Progenitor cell of endocrine pancreas (in vitro differentiated cells): ENCODE measurements around the gene ANGPT4. TPM values are rescaled to one million over a fixed set of nuclear protein-coding genes. Genes with fewer than 3 reads are reported as not detected.

Experiments used
- DNase-seq: peaks from one replicate; pipeline ENCODE4 v3.0.0; 2021; ENCODE audit warnings: low spot score; ENCODE audit not compliant: unreplicated experiment
- H3K27ac Mint-ChIP-seq: 2 replicates; pipeline ENCODE4 v1.8.0; 2021; ENCODE audit warnings: mild to moderate bottlenecking, moderate library complexity, mixed read lengths
- H3K27me3 Mint-ChIP-seq: 2 replicates; pipeline ENCODE4 v1.8.0; 2021; ENCODE audit warnings: mixed read lengths
- H3K36me3 Mint-ChIP-seq: 2 replicates; pipeline ENCODE4 v1.8.0; 2022; ENCODE audit warnings: mixed read lengths; ENCODE audit not compliant: insufficient read depth
- H3K4me1 Mint-ChIP-seq: 2 replicates; pipeline ENCODE4 v1.8.0; 2021; ENCODE audit warnings: low read depth, mixed read lengths
- H3K4me3 Mint-ChIP-seq: 2 replicates; pipeline ENCODE4 v1.8.0; 2021; ENCODE audit warnings: low read depth, mild to moderate bottlenecking, moderate library complexity, mixed read lengths
- H3K9me3 Mint-ChIP-seq: 2 replicates; pipeline ENCODE4 v1.8.0; 2021; ENCODE audit warnings: low read depth, mixed read lengths
- CTCF ChIP-seq: fragments of 200-600 bp; sonication (generic); IDR thresholded peaks from one replicate; pipeline ENCODE4 v1.5.0; 2021; ENCODE audit warnings: antibody characterized with exemption, mild to moderate bottlenecking; ENCODE audit not compliant: unreplicated experiment
- total RNA-seq: library from RNA; stranded (reverse); gene quantifications from 2 replicates; pipeline ENCODE4 v1.2.1, GENCODE V29; 2021

ANGPT4 gene
- total RNA-seq, 1 donor from 2014 or later: not detected

- no peaks in the 10 kb centered on the region for H3K36me3 Mint-ChIP-seq
Measured at GRCh38 chr20:940926-941325, 24.8 kb upstream of the ANGPT4 start.

GRCh38 chr20:939606-940005 is 23.5 kb upstream of the ANGPT4 start:
- Mint-ChIP-seq H3K27ac (no peak overlapping the region), H3K4me1 (peaks cover 11% of the 10 kb centered on the region), H3K36me3 (no peaks in the 10 kb centered on the region), H3K27me3 (peaks cover 5% of the 10 kb centered on the region), H3K4me3 (no peak overlapping the region), H3K9me3 (no peaks in the 10 kb centered on the region)
- TF ChIP-seq CTCF: no peak
- DNase-seq: no peak

More at GRCh38 chr20:940926-941325, 24.8 kb upstream of the ANGPT4 start:
- peaks cover 16% of the 10 kb centered on the region for H3K4me1 Mint-ChIP-seq
- no peaks in the 10 kb centered on the region for H3K9me3 Mint-ChIP-seq
- H3K27ac Mint-ChIP-seq: no peak overlapping the region
- H3K27me3 Mint-ChIP-seq: peaks cover 5% of the 10 kb centered on the region
- TF ChIP-seq CTCF: no peak
- DNase-seq: no peak
- no peak overlapping the region for H3K4me3 Mint-ChIP-seq

- DNase-seq: no peak
- peaks cover 4% of the 10 kb centered on the region for H3K27me3 Mint-ChIP-seq
- H3K4me1 Mint-ChIP-seq: no peaks in the 10 kb centered on the region
- no peaks in the 10 kb centered on the region for H3K36me3 Mint-ChIP-seq
- H3K9me3 Mint-ChIP-seq: peaks cover 15% of the 10 kb centered on the region
- H3K27ac Mint-ChIP-seq: no peak overlapping the region
- no peak for TF ChIP-seq CTCF
- no peak overlapping the region for H3K4me3 Mint-ChIP-seq
Measured at GRCh38 chr20:934186-934840, 18.2 kb upstream of the ANGPT4 start.

DNA sequence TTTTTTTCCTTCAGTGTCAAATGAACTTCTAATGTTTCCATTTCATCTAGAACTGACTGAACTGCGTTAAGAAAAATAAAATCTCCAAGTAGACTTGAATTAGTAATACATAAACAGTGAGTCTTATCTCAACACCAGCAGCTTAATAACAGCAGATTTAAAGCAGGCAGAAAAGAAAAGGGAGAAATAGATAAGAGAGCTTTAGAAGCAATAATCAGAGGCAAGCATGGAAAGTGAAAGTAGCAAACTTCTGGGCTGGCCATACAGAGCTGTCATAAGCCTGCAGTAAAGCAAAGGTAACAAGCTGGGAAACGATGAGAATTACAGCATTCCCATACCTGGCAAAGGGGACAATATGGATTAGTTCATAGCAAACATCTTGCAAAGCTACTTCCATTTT is 16.9 kb upstream of the ANGPT4 start:
- Mint-ChIP-seq H3K36me3 (no peaks in the 10 kb centered on the region), H3K27me3 (peaks cover 4% of the 10 kb centered on the region), H3K27ac (no peak overlapping the region)

GRCh38 chr20:931401-931800 is 15.3 kb upstream of the ANGPT4 start:
- Mint-ChIP-seq H3K4me3 (no peak overlapping the region), H3K27ac (no peak overlapping the region), H3K9me3 (peaks cover 18% of the 10 kb centered on the region), H3K36me3 (no peaks in the 10 kb centered on the region), H3K4me1 (no peaks in the 10 kb centered on the region), H3K27me3 (peaks cover 4% of the 10 kb centered on the region)
- no peak for DNase-seq
- no peak for TF ChIP-seq CTCF

More for the DNA sequence above, 16.9 kb upstream of the ANGPT4 start:
- peaks cover 18% of the 10 kb centered on the region for H3K9me3 Mint-ChIP-seq
- no peak for TF ChIP-seq CTCF
- no peaks in the 10 kb centered on the region for H3K4me1 Mint-ChIP-seq
- DNase-seq: no peak
- no peak overlapping the region for H3K4me3 Mint-ChIP-seq
